ENCODE data around the gene NLRP3. TPM values are rescaled to one million over a fixed set of nuclear protein-coding genes. Genes with fewer than 3 reads are reported as not detected.
"Not testable (repeated sequence)": the region's sequence is repeated elsewhere in the genome, so short reads cannot be mapped to it uniquely, and the experiment has no call there.

NLRP3 gene
- total and polyA plus RNA-seq, 4 donors: 1.9 to 5.0 (median 2.8) TPM

GRCh38 chr1:247476328-247477058, 60.5 kb downstream of the NLRP3 start:
- WGBS (ENCODE audit: insufficient coverage): 100% methylated on average over 2 of the region's 6 CpGs
- not testable (repeated sequence) for DNase-seq (ENCODE audit: low read depth in 4 of 6, low spot score in 6 of 6); H3K27ac ChIP-seq (ENCODE audit: low read depth, low read length); H3K9me3 ChIP-seq (ENCODE audit: control insufficient read depth, insufficient read depth, low read length); H3K36me3 ChIP-seq (ENCODE audit: control insufficient read depth, insufficient read depth, low read length); H3K4me1 ChIP-seq (ENCODE audit: control insufficient read depth, insufficient read depth, low read length); H3K4me3 ChIP-seq (ENCODE audit: low read depth, low read length); H3K27me3 ChIP-seq (ENCODE audit: control insufficient read depth, insufficient read depth, low read length)

- no CpG with 5 or more reads among the region's 1 CpG for WGBS (ENCODE audit: insufficient coverage)
- Histone ChIP-seq H3K4me3 (ENCODE audit: low read depth, low read length) (no peak overlapping the region), H3K27me3 (ENCODE audit: control insufficient read depth, insufficient read depth, low read length) (no peaks in the 10 kb centered on the region), H3K9me3 (ENCODE audit: control insufficient read depth, insufficient read depth, low read length) (no peaks in the 10 kb centered on the region), H3K27ac (ENCODE audit: low read depth, low read length) (no peak overlapping the region), H3K4me1 (ENCODE audit: control insufficient read depth, insufficient read depth, low read length) (no peaks in the 10 kb centered on the region), H3K36me3 (ENCODE audit: control insufficient read depth, insufficient read depth, low read length) (no peaks in the 10 kb centered on the region)
- no peak for DNase-seq (ENCODE audit: low read depth in 4 of 6, low spot score in 6 of 6)
Observed at GRCh38 chr1:247482747-247483146, 66.8 kb downstream of the NLRP3 start.

GRCh38 chr1:247487057-247487456, 71.1 kb downstream of the NLRP3 start:
- no peak overlapping the region for H3K4me3 ChIP-seq (ENCODE audit: low read depth, low read length)
- DNase-seq (ENCODE audit: low read depth in 4 of 6, low spot score in 6 of 6): peak; percentile 17 to 88 (median 36)
- no peaks in the 10 kb centered on the region for H3K36me3 ChIP-seq (ENCODE audit: control insufficient read depth, insufficient read depth, low read length)
- no peaks in the 10 kb centered on the region for H3K9me3 ChIP-seq (ENCODE audit: control insufficient read depth, insufficient read depth, low read length)
- H3K27me3 ChIP-seq (ENCODE audit: control insufficient read depth, insufficient read depth, low read length): no peaks in the 10 kb centered on the region
- H3K27ac ChIP-seq (ENCODE audit: low read depth, low read length): no peak overlapping the region
- H3K4me1 ChIP-seq (ENCODE audit: control insufficient read depth, insufficient read depth, low read length): no peaks in the 10 kb centered on the region

GRCh38 chr1:247491328-247491727, 75.4 kb downstream of the NLRP3 start:
- no peaks in the 10 kb centered on the region for H3K27me3 ChIP-seq (ENCODE audit: control insufficient read depth, insufficient read depth, low read length)
- no peak overlapping the region for H3K4me3 ChIP-seq (ENCODE audit: low read depth, low read length)
- no peaks in the 10 kb centered on the region for H3K36me3 ChIP-seq (ENCODE audit: control insufficient read depth, insufficient read depth, low read length)
- H3K4me1 ChIP-seq (ENCODE audit: control insufficient read depth, insufficient read depth, low read length): no peaks in the 10 kb centered on the region
- no peak overlapping the region for H3K27ac ChIP-seq (ENCODE audit: low read depth, low read length)
- 96% methylated on average over 11 of the region's 12 CpGs for WGBS (ENCODE audit: insufficient coverage)
- no peaks in the 10 kb centered on the region for H3K9me3 ChIP-seq (ENCODE audit: control insufficient read depth, insufficient read depth, low read length)
- no peak for DNase-seq (ENCODE audit: low read depth in 4 of 6, low spot score in 6 of 6)

GRCh38 chr1:247493106-247493505, 77.1 kb downstream of the NLRP3 start:
- H3K9me3 ChIP-seq (ENCODE audit: control insufficient read depth, insufficient read depth, low read length): no peaks in the 10 kb centered on the region
- WGBS (ENCODE audit: insufficient coverage): no CpG with 5 or more reads among the region's 1 CpG

GRCh38 chr1:247494767-247495166, 78.8 kb downstream of the NLRP3 start:
- H3K36me3 ChIP-seq (ENCODE audit: control insufficient read depth, insufficient read depth, low read length): no peaks in the 10 kb centered on the region
- WGBS (ENCODE audit: insufficient coverage): no CpG with 5 or more reads among the region's 2 CpGs
- no peak for DNase-seq (ENCODE audit: low read depth in 4 of 6, low spot score in 6 of 6)
- H3K4me1 ChIP-seq (ENCODE audit: control insufficient read depth, insufficient read depth, low read length): no peaks in the 10 kb centered on the region
- H3K27me3 ChIP-seq (ENCODE audit: control insufficient read depth, insufficient read depth, low read length): no peaks in the 10 kb centered on the region
- no peaks in the 10 kb centered on the region for H3K9me3 ChIP-seq (ENCODE audit: control insufficient read depth, insufficient read depth, low read length)
- no peak overlapping the region for H3K4me3 ChIP-seq (ENCODE audit: low read depth, low read length)
- H3K27ac ChIP-seq (ENCODE audit: low read depth, low read length): no peak overlapping the region

More at GRCh38 chr1:247493106-247493505, 77.1 kb downstream of the NLRP3 start:
- no peak overlapping the region for H3K27ac ChIP-seq (ENCODE audit: low read depth, low read length)
- no peaks in the 10 kb centered on the region for H3K27me3 ChIP-seq (ENCODE audit: control insufficient read depth, insufficient read depth, low read length)
- H3K4me1 ChIP-seq (ENCODE audit: control insufficient read depth, insufficient read depth, low read length): no peaks in the 10 kb centered on the region
- no peak for DNase-seq (ENCODE audit: low read depth in 4 of 6, low spot score in 6 of 6)
- H3K36me3 ChIP-seq (ENCODE audit: control insufficient read depth, insufficient read depth, low read length): no peaks in the 10 kb centered on the region
- no peak overlapping the region for H3K4me3 ChIP-seq (ENCODE audit: low read depth, low read length)

- H3K27me3 ChIP-seq (ENCODE audit: control insufficient read depth, insufficient read depth, low read length): no peaks in the 10 kb centered on the region
- 40% methylated on average over 2 of the region's 10 CpGs for WGBS (ENCODE audit: insufficient coverage)
- no peaks in the 10 kb centered on the region for H3K36me3 ChIP-seq (ENCODE audit: control insufficient read depth, insufficient read depth, low read length)
- H3K4me1 ChIP-seq (ENCODE audit: control insufficient read depth, insufficient read depth, low read length): no peaks in the 10 kb centered on the region
- H3K9me3 ChIP-seq (ENCODE audit: control insufficient read depth, insufficient read depth, low read length): no peaks in the 10 kb centered on the region
- DNase-seq (ENCODE audit: low read depth in 4 of 6, low spot score in 6 of 6): peak in 2 of 6 donors; percentile 6 to 24
- H3K27ac ChIP-seq (ENCODE audit: low read depth, low read length): no peak overlapping the region
- no peak overlapping the region for H3K4me3 ChIP-seq (ENCODE audit: low read depth, low read length)
Observed at GRCh38 chr1:247496581-247497285, 80.8 kb downstream of the NLRP3 start.

Other genes starting within 250 kb of the NLRP3 start
- gene ZNF124, start 244.2 kb upstream of the NLRP3 start, total RNA-seq: 10 to 100 TPM; 58.8 to 98.7 TPM
- gene ZNF124, start 244.2 kb upstream of the NLRP3 start, polyA plus RNA-seq (ENCODE audit: insufficient read length in 2 of 2): 10 to 100 TPM in 1 of 2 donors, 1 to 10 TPM in 1; 9.6 to 12.1 TPM
- not detected for gene VN1R5, start 160.1 kb upstream of the NLRP3 start, total RNA-seq
- gene VN1R5, start 160.1 kb upstream of the NLRP3 start, polyA plus RNA-seq (ENCODE audit: insufficient read length in 2 of 2): not detected
- gene ZNF496, start 84.3 kb upstream of the NLRP3 start, total RNA-seq: 10 to 100 TPM; 11.2 to 24.2 TPM
- gene ZNF496, start 84.3 kb upstream of the NLRP3 start, polyA plus RNA-seq (ENCODE audit: insufficient read length in 2 of 2): 10 to 100 TPM; 31.6 to 35.9 TPM
- not detected for gene OR2B11, start 41.9 kb downstream of the NLRP3 start, total RNA-seq
- under 1 TPM; 0.03 TPM for gene OR2B11, start 41.9 kb downstream of the NLRP3 start, polyA plus RNA-seq (ENCODE audit: insufficient read length in 2 of 2)
- gene OR2C3, start 120.3 kb downstream of the NLRP3 start, total RNA-seq: under 1 TPM; under 0.01 to 0.17 TPM
- under 1 TPM; 0.51 to 0.95 TPM for gene OR2C3, start 120.3 kb downstream of the NLRP3 start, polyA plus RNA-seq (ENCODE audit: insufficient read length in 2 of 2)
- under 1 TPM; 0.11 to 0.40 TPM for gene GCSAML, start 133.0 kb downstream of the NLRP3 start, total RNA-seq
- gene GCSAML, start 133.0 kb downstream of the NLRP3 start, polyA plus RNA-seq (ENCODE audit: insufficient read length in 2 of 2): 1 to 10 TPM in 1 of 2 donors, under 1 TPM in 1; 0.82 to 1.3 TPM
- not detected for gene OR2G2, start 172.2 kb downstream of the NLRP3 start, total RNA-seq
- not detected for gene OR2G2, start 172.2 kb downstream of the NLRP3 start, polyA plus RNA-seq (ENCODE audit: insufficient read length in 2 of 2)
- gene OR2G3, start 189.4 kb downstream of the NLRP3 start, total RNA-seq: not detected
- not detected for gene OR2G3, start 189.4 kb downstream of the NLRP3 start, polyA plus RNA-seq (ENCODE audit: insufficient read length in 2 of 2)